GM21786 (cell line): ENCODE measurements around the gene RLN2.
"Not testable (repeated sequence)": the region's sequence is repeated elsewhere in the genome, so short reads cannot be mapped to it uniquely, and the experiment has no call there.

Source experiments
- ATAC-seq: cut with Tn5 transposase; IDR thresholded peaks from one replicate; pipeline ENCODE4 v1.9.1; 2021; ENCODE audit not compliant: unreplicated experiment

RLN2 gene

GRCh38 chr9:5303840-5304795 lies at the start of gene RLN2:
Gene RLN2 (minus strand): TSS chr9:5304716. CDS start chr9:5304580, 136 bp downstream.
- peak; percentile 98 for ATAC-seq

GRCh38 chr9:5354184-5354583 lies 49.7 kb upstream of the RLN2 start:
- no peak for ATAC-seq

- ATAC-seq: no peak
Observed at GRCh38 chr9:5352637-5353248, 48.2 kb upstream of the RLN2 start.

GRCh38 chr9:5338992-5339981 lies 34.8 kb upstream of the RLN2 start, which contains the start of gene RLN1:
Gene RLN1 (minus strand): TSS chr9:5339876. CDS start chr9:5339746, 130 bp downstream.
- peak; percentile 98 for ATAC-seq

GRCh38 chr9:5336688-5337087 lies 32.2 kb upstream of the RLN2 start:
- no peak for ATAC-seq

- ATAC-seq: not testable (repeated sequence)
Observed at GRCh38 chr9:5331276-5331675, 26.8 kb upstream of the RLN2 start.

- no peak for ATAC-seq
Observed at GRCh38 chr9:5326893-5327548, 22.5 kb upstream of the RLN2 start.

- no peak for ATAC-seq
Observed at GRCh38 chr9:5326187-5326586, 21.7 kb upstream of the RLN2 start.

- ATAC-seq: not testable (repeated sequence)
Observed at GRCh38 chr9:5321601-5322000, 17.1 kb upstream of the RLN2 start.

- ATAC-seq: no peak
Observed at GRCh38 chr9:5321058-5321457, 16.5 kb upstream of the RLN2 start.

GRCh38 chr9:5316406-5316805 lies 11.9 kb upstream of the RLN2 start:
- not testable (repeated sequence) for ATAC-seq

- ATAC-seq: no peak
Observed at GRCh38 chr9:5315187-5315923, 10.8 kb upstream of the RLN2 start.

- no peak for ATAC-seq
Observed at GRCh38 chr9:5310851-5311250, 6.3 kb upstream of the RLN2 start.

GRCh38 chr9:5305741-5306140 lies 1.2 kb upstream of the RLN2 start:
- no peak for ATAC-seq

- ATAC-seq: no peak
Observed at GRCh38 chr9:5301544-5301943, 3.0 kb downstream of the RLN2 start.

GRCh38 chr9:5292141-5292540 lies 12.4 kb downstream of the RLN2 start:
- ATAC-seq: no peak

- no peak for ATAC-seq
Observed at GRCh38 chr9:5288591-5288990, 15.9 kb downstream of the RLN2 start.

- no peak for ATAC-seq
Observed at GRCh38 chr9:5286262-5286661, 18.3 kb downstream of the RLN2 start.

GRCh38 chr9:5278486-5278885 lies 26.0 kb downstream of the RLN2 start:
- no peak for ATAC-seq

- no peak for ATAC-seq
Observed at GRCh38 chr9:5274770-5275169, 29.7 kb downstream of the RLN2 start.
